Prostate gland (tissue), 2 donors: ENCODE results near the gene STK17A.

ENCODE experiments used
- CTCF ChIP-seq, 4 experiments: fragments of 200-600 bp in 2 of 4; fragments of 450-650 bp in 2 of 4; sonication (generic) in 2 of 4; IDR thresholded peaks; 1 replicate in 3 of 4; 2 replicates in 1 of 4; pipeline ENCODE4 v1.5.1; 2016 to 2019; ENCODE audit warnings: antibody characterized with exemption in 4 of 4, mild to moderate bottlenecking in 2 of 4, moderate library complexity in 2 of 4
- POLR2A ChIP-seq: fragments of 450-650 bp; IDR thresholded peaks from one replicate; pipeline ENCODE4 v1.6.1; 2016; ENCODE audit warnings: antibody characterized with exemption, mild to moderate bottlenecking
- POLR2AphosphoS5 ChIP-seq: sonication (generic); formaldehyde crosslinking; IDR thresholded peaks from one replicate; pipeline ENCODE4 v1.6.1; 2017; ENCODE audit warnings: antibody characterized with exemption

DNA sequence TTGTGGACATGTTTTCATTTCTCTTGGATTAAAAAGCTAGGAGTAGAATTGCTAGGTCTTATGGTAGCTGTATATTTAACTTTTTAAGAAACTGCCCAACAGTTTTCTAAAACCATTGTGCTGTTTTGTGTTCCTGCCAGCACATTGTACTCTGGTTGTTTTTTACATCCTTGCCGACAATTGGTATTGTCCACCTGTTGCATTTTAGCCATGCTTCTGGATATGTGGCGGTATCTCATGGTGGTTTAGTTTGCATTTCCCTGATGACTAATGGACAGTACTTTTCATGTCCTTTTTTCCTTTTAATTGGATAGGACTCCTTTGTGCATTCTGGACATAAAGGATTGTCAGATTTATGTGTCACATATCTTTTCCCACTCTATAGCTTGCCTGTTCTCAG, 45.5 kb downstream of the STK17A start:
- TF ChIP-seq POLR2AphosphoS5 (no peak), CTCF (IDR thresholded peaks at IDR 0.05) (no peak), POLR2A (no peak)
